Peyer's patch (tissue), 4 donors: ENCODE results near the gene ATG10.

ENCODE experiments used
- CTCF ChIP-seq, 6 experiments: fragments of 450-650 bp in 4 of 6; fragments of 200-600 bp in 2 of 6; sonication (generic) in 1 of 6; IDR thresholded peaks; one replicate each; pipeline ENCODE4 v1.5.1; 2017 to 2019; ENCODE audit warnings: antibody characterized with exemption in 6 of 6, mild to moderate bottlenecking in 3 of 6, moderate library complexity in 1 of 6
- POLR2A ChIP-seq, 2 donors: fragments of 450-650 bp; IDR thresholded peaks; one replicate each; pipeline ENCODE4 v1.5.1; 2017; ENCODE audit warnings: antibody characterized with exemption in 2 of 2, mild to moderate bottlenecking in 2 of 2, moderate library complexity in 2 of 2

GRCh38 chr5:81922854-81923279 lies 49.0 kb upstream of the ATG10 start:
- TF ChIP-seq CTCF (IDR thresholded peaks at IDR 0.05) (no peak), POLR2A (IDR thresholded peaks at IDR 0.05) (no peak)
